ENCODE data around the gene KLHDC2.

KLHDC2 gene

GRCh38 chr14:49783394-49784014 lies 15.6 kb downstream of the KLHDC2 start:
- Histone ChIP-seq H3K79me2 (ENCODE audit: insufficient read depth, low read length) (no peaks in the 10 kb centered on the region), H3K27me3 (ENCODE audit: insufficient read depth, low read length, poor library complexity) (no peaks in the 10 kb centered on the region), H3K36me3 (ENCODE audit: insufficient read depth, low read length) (peaks cover 98% of the 10 kb centered on the region), H3K27ac (ENCODE audit: low read length) (no peak overlapping the region), H3K4me3 (ENCODE audit: low read depth in 1 of 2, low read length in 2 of 2) (no peak overlapping the region), H2AFZ (ENCODE audit: low read depth, low read length) (no peak overlapping the region), H3K4me1 (ENCODE audit: insufficient read depth, low read length) (no peaks in the 10 kb centered on the region), H3K4me2 (ENCODE audit: insufficient read depth, low read length) (no peak overlapping the region), H3K9me3 (ENCODE audit: insufficient read depth, low read length, severe bottlenecking) (no peaks in the 10 kb centered on the region), H3K9ac (ENCODE audit: low read depth, low read length) (no peak overlapping the region), H4K20me1 (ENCODE audit: insufficient read depth, low read length) (no peaks in the 10 kb centered on the region)
- no peak for TF ChIP-seq EZH2 (IDR thresholded peaks at IDR 0.05; ENCODE audit: borderline replicate concordance, low read depth, low read length, severe bottlenecking)
- TF ChIP-seq, protein P1, sequence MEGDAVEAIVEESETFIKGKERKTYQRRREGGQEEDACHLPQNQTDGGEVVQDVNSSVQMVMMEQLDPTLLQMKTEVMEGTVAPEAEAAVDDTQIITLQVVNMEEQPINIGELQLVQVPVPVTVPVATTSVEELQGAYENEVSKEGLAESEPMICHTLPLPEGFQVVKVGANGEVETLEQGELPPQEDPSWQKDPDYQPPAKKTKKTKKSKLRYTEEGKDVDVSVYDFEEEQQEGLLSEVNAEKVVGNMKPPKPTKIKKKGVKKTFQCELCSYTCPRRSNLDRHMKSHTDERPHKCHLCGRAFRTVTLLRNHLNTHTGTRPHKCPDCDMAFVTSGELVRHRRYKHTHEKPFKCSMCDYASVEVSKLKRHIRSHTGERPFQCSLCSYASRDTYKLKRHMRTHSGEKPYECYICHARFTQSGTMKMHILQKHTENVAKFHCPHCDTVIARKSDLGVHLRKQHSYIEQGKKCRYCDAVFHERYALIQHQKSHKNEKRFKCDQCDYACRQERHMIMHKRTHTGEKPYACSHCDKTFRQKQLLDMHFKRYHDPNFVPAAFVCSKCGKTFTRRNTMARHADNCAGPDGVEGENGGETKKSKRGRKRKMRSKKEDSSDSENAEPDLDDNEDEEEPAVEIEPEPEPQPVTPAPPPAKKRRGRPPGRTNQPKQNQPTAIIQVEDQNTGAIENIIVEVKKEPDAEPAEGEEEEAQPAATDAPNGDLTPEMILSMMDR (IDR thresholded peaks at IDR 0.05; ENCODE audit: borderline replicate concordance, extremely low read depth, low read length, poor library complexity, severe bottlenecking) = no peak
- ATAC-seq (ENCODE audit: insufficient read depth, low read depth) (no peak), DNase-seq (no peak)

GRCh38 chr14:49786315-49786714 lies 18.4 kb downstream of the KLHDC2 start:
- ATAC-seq (ENCODE audit: insufficient read depth, low read depth) (no peak), DNase-seq (no peak)

DNA sequence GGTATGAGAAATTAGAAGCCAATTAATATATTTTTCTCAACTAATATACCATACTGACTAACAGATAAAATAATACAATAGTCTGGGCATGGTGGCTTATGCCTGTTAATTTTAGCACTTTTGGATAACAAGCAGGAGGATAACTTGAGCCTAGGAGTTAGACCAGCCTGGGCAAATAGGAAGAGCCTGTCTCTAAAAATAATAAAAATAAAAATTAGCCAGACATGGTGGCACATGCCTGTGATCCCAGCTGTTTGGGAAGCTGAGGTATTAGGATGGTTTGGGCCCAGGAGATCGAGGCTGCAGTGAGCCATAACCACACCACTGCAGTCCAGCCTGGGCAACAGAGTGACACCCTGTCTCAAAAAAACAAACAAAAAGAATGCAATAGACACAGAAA lies 24.7 kb downstream of the KLHDC2 start:
- no peak overlapping the region for H2AFZ ChIP-seq (ENCODE audit: low read depth, low read length)
- H3K27me3 ChIP-seq (ENCODE audit: insufficient read depth, low read length, poor library complexity) = no peaks in the 10 kb centered on the region
- no peak overlapping the region for H3K9ac ChIP-seq (ENCODE audit: low read depth, low read length)
- H3K9me3 ChIP-seq (ENCODE audit: insufficient read depth, low read length, severe bottlenecking) = no peaks in the 10 kb centered on the region
- no peaks in the 10 kb centered on the region for H3K79me2 ChIP-seq (ENCODE audit: insufficient read depth, low read length)
- TF ChIP-seq, protein P1 (IDR thresholded peaks at IDR 0.05; ENCODE audit: borderline replicate concordance, extremely low read depth, low read length, poor library complexity, severe bottlenecking) = no peak
- TF ChIP-seq EZH2 (IDR thresholded peaks at IDR 0.05; ENCODE audit: borderline replicate concordance, low read depth, low read length, severe bottlenecking) = no peak
- no peak overlapping the region for H3K4me2 ChIP-seq (ENCODE audit: insufficient read depth, low read length)
- peaks cover 88% of the 10 kb centered on the region for H3K36me3 ChIP-seq (ENCODE audit: insufficient read depth, low read length)
- DNase-seq = no peak
- no peak for ATAC-seq (ENCODE audit: insufficient read depth, low read depth)
- H3K4me1 ChIP-seq (ENCODE audit: insufficient read depth, low read length) = no peaks in the 10 kb centered on the region
- H4K20me1 ChIP-seq (ENCODE audit: insufficient read depth, low read length) = no peaks in the 10 kb centered on the region
- no peak overlapping the region for H3K27ac ChIP-seq (ENCODE audit: low read length)
- H3K4me3 ChIP-seq (ENCODE audit: low read depth in 1 of 2, low read length in 2 of 2) = no peak overlapping the region

More at GRCh38 chr14:49786315-49786714, 18.4 kb downstream of the KLHDC2 start:
- Histone ChIP-seq H3K4me2 (ENCODE audit: insufficient read depth, low read length) (no peak overlapping the region), H3K9me3 (ENCODE audit: insufficient read depth, low read length, severe bottlenecking) (no peaks in the 10 kb centered on the region), H3K79me2 (ENCODE audit: insufficient read depth, low read length) (no peaks in the 10 kb centered on the region), H3K27me3 (ENCODE audit: insufficient read depth, low read length, poor library complexity) (no peaks in the 10 kb centered on the region), H3K36me3 (ENCODE audit: insufficient read depth, low read length) (peaks cover 96% of the 10 kb centered on the region), H3K4me1 (ENCODE audit: insufficient read depth, low read length) (no peaks in the 10 kb centered on the region), H3K4me3 (ENCODE audit: low read depth in 1 of 2, low read length in 2 of 2) (no peak overlapping the region), H3K27ac (ENCODE audit: low read length) (no peak overlapping the region), H3K9ac (ENCODE audit: low read depth, low read length) (no peak overlapping the region), H2AFZ (ENCODE audit: low read depth, low read length) (no peak overlapping the region), H4K20me1 (ENCODE audit: insufficient read depth, low read length) (no peaks in the 10 kb centered on the region)
- no peak for TF ChIP-seq EZH2 (IDR thresholded peaks at IDR 0.05; ENCODE audit: borderline replicate concordance, low read depth, low read length, severe bottlenecking)
- TF ChIP-seq, protein P1 (IDR thresholded peaks at IDR 0.05; ENCODE audit: borderline replicate concordance, extremely low read depth, low read length, poor library complexity, severe bottlenecking) = no peak
